ENCODE measurements around the gene GPR183. TPM values are rescaled to one million over a fixed set of nuclear protein-coding genes. Genes with fewer than 3 reads are reported as not detected.

GPR183 gene
- total RNA-seq, 1 donor from 2014 or later: not detected

- no peaks in the 10 kb centered on the region for H3K9me3 Mint-ChIP-seq
- H3K27ac Mint-ChIP-seq (ENCODE audit: unreplicated experiment): no peak overlapping the region
- H3K4me1 Mint-ChIP-seq: peaks cover 32% of the 10 kb centered on the region
- no peak for TF ChIP-seq CTCF (conservative IDR thresholded peaks at IDR 0.05)
- no peak for DNase-seq (ENCODE audit: low read depth, low spot score)
- no peak overlapping the region for H3K4me3 Mint-ChIP-seq
- H3K27me3 Mint-ChIP-seq (ENCODE audit: low read depth): no peaks in the 10 kb centered on the region
- peaks cover 24% of the 10 kb centered on the region for H3K36me3 Mint-ChIP-seq (ENCODE audit: low read depth)
Observed at GRCh38 chr13:99353836-99354235, 46.6 kb upstream of the GPR183 start.

- H3K27ac Mint-ChIP-seq (ENCODE audit: unreplicated experiment): no peak overlapping the region
- H3K27me3 Mint-ChIP-seq (ENCODE audit: low read depth): no peaks in the 10 kb centered on the region
- no peak for DNase-seq (ENCODE audit: low read depth, low spot score)
- H3K9me3 Mint-ChIP-seq: no peaks in the 10 kb centered on the region
- H3K4me3 Mint-ChIP-seq: no peak overlapping the region
- H3K36me3 Mint-ChIP-seq (ENCODE audit: low read depth): peaks cover 20% of the 10 kb centered on the region
- peaks cover 29% of the 10 kb centered on the region for H3K4me1 Mint-ChIP-seq
- no peak for TF ChIP-seq CTCF (conservative IDR thresholded peaks at IDR 0.05)
Observed at GRCh38 chr13:99353246-99353600, 46.0 kb upstream of the GPR183 start.

- Mint-ChIP-seq H3K36me3 (ENCODE audit: low read depth) (peaks cover 20% of the 10 kb centered on the region), H3K4me1 (peaks cover 29% of the 10 kb centered on the region), H3K9me3 (no peaks in the 10 kb centered on the region), H3K4me3 (no peak overlapping the region), H3K27me3 (ENCODE audit: low read depth) (no peaks in the 10 kb centered on the region), H3K27ac (ENCODE audit: unreplicated experiment) (peak overlapping the region; percentile 48)
- TF ChIP-seq CTCF (conservative IDR thresholded peaks at IDR 0.05): no peak
- no peak for DNase-seq (ENCODE audit: low read depth, low spot score)
Observed at GRCh38 chr13:99352351-99353245, 45.4 kb upstream of the GPR183 start.

GRCh38 chr13:99351772-99352171, 44.6 kb upstream of the GPR183 start:
- TF ChIP-seq CTCF (conservative IDR thresholded peaks at IDR 0.05): no peak
- DNase-seq (ENCODE audit: low read depth, low spot score): no peak
- peaks cover 23% of the 10 kb centered on the region for H3K4me1 Mint-ChIP-seq
- H3K36me3 Mint-ChIP-seq (ENCODE audit: low read depth): peaks cover 20% of the 10 kb centered on the region
- no peaks in the 10 kb centered on the region for H3K9me3 Mint-ChIP-seq
- no peak overlapping the region for H3K27ac Mint-ChIP-seq (ENCODE audit: unreplicated experiment)
- no peak overlapping the region for H3K4me3 Mint-ChIP-seq
- H3K27me3 Mint-ChIP-seq (ENCODE audit: low read depth): no peaks in the 10 kb centered on the region

GRCh38 chr13:99350191-99350590, 43.0 kb upstream of the GPR183 start:
- Mint-ChIP-seq H3K9me3 (no peaks in the 10 kb centered on the region), H3K4me3 (no peak overlapping the region), H3K4me1 (peaks cover 12% of the 10 kb centered on the region), H3K27me3 (ENCODE audit: low read depth) (no peaks in the 10 kb centered on the region), H3K36me3 (ENCODE audit: low read depth) (peaks cover 23% of the 10 kb centered on the region), H3K27ac (ENCODE audit: unreplicated experiment) (no peak overlapping the region)
- DNase-seq (ENCODE audit: low read depth, low spot score): no peak
- no peak for TF ChIP-seq CTCF (conservative IDR thresholded peaks at IDR 0.05)
